Measurements from ENCODE around the gene HOXD8.

DNA sequence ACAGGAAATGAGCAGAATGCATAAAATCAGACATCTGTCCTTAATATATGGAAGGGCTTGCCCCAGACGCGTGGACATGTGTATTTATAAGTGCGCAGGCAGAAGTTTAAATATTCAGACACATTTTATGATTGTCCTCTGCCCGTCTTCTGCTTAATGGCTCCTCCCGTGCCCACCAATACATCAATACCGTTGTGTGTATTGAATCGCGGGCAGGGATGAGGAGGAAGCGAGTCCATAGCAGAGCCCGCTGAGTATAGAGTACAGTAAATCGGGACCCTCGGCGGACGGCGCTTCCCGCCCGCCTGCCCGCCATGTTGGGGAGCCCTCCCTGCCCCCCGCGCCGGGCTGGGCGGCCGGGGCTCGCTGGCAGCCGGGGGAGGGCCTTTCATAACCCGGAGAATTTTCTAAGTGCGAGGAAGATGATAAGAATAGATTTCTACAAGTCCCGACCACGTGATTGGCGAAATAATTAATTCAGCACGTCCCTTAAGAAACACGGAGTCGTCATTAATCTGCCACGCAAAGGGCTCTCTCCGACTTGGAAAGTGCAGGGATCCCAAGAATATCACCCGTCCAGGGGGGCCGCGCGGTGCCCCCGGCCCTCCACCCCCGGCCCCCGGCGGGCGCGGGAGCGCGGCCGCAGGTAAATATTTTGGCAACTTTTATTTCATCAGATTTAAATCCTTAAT lies 27.4 kb downstream of the HOXD8 start, which contains the start of gene HOXD3:
- TF ChIP-seq, protein P1, sequence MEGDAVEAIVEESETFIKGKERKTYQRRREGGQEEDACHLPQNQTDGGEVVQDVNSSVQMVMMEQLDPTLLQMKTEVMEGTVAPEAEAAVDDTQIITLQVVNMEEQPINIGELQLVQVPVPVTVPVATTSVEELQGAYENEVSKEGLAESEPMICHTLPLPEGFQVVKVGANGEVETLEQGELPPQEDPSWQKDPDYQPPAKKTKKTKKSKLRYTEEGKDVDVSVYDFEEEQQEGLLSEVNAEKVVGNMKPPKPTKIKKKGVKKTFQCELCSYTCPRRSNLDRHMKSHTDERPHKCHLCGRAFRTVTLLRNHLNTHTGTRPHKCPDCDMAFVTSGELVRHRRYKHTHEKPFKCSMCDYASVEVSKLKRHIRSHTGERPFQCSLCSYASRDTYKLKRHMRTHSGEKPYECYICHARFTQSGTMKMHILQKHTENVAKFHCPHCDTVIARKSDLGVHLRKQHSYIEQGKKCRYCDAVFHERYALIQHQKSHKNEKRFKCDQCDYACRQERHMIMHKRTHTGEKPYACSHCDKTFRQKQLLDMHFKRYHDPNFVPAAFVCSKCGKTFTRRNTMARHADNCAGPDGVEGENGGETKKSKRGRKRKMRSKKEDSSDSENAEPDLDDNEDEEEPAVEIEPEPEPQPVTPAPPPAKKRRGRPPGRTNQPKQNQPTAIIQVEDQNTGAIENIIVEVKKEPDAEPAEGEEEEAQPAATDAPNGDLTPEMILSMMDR (IDR thresholded peaks at IDR 0.05) = no peak
- no peak for TF ChIP-seq POLR2A (IDR thresholded peaks at IDR 0.05)

All from testis (tissue), 2 donors.